HG03442 (cell line): ENCODE measurements around the gene CCDC7.
"Not testable (repeated sequence)": the region's sequence is repeated elsewhere in the genome, so short reads cannot be mapped to it uniquely, and the experiment has no call there.

Experiments used
- ATAC-seq: cut with Tn5 transposase; IDR thresholded peaks from one replicate; pipeline ENCODE4 v1.9.1; 2021; ENCODE audit warnings: mild to moderate bottlenecking, moderate library complexity; ENCODE audit not compliant: unreplicated experiment

Gene CCDC7

GRCh38 chr10:32687546-32687945, 241.6 kb downstream of the CCDC7 start:
- ATAC-seq, result no peak

DNA sequence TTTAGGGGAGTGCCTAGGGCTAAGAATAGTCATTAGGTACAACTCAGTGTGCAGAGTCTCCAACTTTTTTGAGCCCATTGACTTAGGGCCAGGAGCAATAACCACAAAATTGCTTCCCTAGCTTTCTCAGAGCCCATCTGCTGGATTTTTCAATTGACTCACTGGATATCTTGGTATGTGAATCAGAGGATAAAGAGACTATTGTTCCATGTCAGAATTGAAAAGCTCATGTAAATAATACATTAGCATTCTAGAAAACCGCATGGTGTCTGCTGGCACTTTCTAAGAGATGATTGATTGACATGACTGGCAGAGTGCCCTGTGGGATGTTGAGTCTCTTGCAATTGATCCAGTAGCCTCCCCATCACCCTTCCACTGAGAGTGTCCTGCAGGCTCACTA, 246.2 kb downstream of the CCDC7 start:
- ATAC-seq, result no peak

DNA sequence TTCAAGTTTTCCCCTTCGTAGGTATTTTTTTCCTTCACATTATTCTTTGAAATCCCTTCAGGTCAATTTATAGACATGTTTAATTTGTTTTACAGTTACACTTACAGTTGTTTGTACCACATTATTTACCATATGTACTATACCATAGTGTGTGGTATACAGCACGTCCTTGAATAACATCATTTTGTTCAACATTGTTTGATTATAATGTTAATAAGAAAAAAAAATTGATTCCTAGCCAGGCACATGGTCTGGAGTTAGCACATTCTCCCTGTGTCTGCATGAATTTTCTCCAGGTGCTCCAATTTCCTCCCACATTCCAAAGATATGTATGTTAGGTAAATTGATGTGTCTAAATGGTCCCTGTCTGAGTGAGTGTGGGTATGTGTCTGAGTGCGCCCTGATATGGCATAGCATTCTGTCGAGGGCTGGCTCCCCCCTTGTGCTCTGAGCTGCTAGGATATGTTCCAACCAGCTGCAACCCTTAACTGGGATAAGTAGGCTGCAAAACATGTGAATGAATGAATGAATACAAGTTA, 247.6 kb downstream of the CCDC7 start:
- no peak for ATAC-seq

- ATAC-seq, result not testable (repeated sequence)
Observed at GRCh38 chr10:32699683-32700082, 253.7 kb downstream of the CCDC7 start.

DNA sequence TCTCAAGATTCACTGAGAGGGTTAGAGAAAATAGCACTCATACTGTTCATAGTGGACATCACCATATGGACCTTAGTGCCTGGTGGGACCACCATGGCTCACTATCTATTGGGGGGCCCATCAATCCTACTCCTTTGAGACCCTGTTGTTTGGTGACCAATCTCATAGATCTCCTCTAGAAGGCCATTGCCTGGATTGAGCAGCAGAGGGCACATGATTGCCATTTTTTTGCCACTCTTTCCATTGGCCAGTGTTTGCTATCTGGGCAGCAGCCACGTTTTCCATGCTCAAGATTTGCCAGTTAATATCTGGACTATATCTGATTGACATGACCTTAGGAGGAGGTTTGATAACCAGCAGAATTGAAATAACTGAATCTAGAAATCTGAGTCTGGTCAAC, 267.6 kb downstream of the CCDC7 start:
- ATAC-seq, result no peak

DNA sequence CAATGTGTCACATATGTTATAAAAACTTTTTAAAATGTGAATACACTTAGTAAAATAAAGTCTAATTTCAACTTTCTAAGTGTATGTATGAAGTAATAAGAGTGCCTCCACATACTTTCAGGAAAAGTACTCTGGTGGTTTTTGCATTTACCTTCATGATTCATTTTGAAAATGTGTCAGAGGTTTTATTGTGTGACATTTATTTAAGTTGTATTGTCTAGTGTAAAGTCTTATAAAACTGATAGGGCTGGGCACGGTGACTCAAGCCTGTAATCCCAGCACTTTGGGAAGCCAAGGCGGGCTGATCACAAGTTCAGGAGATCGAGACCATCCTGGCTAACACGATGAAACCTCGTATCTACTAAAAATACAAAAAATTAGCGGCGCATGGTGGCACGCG, 285.6 kb downstream of the CCDC7 start:
- ATAC-seq, result no peak

DNA sequence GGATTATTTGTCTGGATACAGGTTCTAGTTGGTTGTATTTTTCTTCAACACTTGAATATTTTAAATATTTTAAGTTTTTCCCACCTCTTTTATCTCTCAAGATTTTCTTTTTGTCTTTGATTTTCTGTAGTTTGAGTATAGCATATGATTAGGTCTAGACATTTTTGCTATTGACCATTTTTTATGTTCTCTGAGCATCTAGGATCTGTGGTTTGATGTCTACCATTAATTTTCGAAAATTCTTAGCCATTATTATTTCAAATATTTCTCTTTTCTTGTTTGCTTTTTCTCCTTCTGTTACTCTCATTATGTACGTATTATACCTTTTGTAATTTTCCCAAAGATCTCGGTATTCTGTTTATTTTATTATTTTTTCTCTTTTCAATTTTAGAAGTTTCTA, 293.0 kb downstream of the CCDC7 start:
- no peak for ATAC-seq

- ATAC-seq, result no peak
Observed at GRCh38 chr10:32744321-32744720, 298.4 kb downstream of the CCDC7 start.

- no peak for ATAC-seq
Observed at GRCh38 chr10:32746869-32747268, 300.9 kb downstream of the CCDC7 start.

- no peak for ATAC-seq
Observed at GRCh38 chr10:32751582-32751981, 305.6 kb downstream of the CCDC7 start.

DNA sequence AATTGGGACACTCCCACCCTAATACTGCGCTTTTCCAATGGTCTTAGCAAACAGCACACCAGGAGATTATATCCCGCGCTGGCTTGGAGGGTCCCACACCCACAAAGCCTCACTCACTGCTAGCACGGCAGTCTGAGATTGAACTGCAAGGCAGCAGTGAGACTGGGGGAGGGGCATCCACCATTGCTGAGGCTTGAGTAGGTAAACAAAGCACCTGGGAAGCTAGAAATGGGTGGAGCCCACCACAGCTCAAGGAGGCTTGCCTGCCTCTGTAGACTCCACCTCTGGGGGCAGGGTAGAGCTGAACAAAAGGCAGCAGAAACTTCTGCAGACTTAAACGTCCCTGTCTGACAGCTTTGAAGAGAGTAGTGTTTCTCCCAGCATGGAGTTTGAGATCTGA, 309.0 kb downstream of the CCDC7 start:
- not testable (repeated sequence) for ATAC-seq

- ATAC-seq, result no peak
Observed at GRCh38 chr10:32771217-32771616, 325.3 kb downstream of the CCDC7 start.

DNA sequence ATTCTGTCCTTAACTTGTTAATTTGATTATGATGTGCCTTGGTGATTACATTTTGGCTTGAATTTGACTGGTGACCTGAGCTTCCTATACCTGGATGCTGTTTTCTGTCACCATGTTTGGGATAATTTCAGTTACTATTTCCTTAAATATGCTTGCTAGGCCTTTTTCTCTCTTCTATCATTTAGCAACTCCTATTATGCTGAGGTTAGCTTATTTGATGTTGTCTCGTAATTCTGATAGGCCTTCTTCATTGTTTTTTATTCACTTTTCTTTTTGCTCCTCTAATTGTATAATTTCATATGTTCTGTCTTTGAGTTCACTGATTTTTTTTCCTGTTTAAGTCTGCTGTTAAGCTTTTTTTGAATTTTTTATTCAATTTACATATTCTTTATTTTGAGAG, 327.2 kb downstream of the CCDC7 start:
- ATAC-seq, result no peak

GRCh38 chr10:32786968-32787367, 341.0 kb downstream of the CCDC7 start:
- no peak for ATAC-seq

- ATAC-seq, result no peak
Observed at GRCh38 chr10:32787690-32788284, 341.8 kb downstream of the CCDC7 start.

- ATAC-seq, result no peak
Observed at GRCh38 chr10:32788359-32788758, 342.4 kb downstream of the CCDC7 start.

DNA sequence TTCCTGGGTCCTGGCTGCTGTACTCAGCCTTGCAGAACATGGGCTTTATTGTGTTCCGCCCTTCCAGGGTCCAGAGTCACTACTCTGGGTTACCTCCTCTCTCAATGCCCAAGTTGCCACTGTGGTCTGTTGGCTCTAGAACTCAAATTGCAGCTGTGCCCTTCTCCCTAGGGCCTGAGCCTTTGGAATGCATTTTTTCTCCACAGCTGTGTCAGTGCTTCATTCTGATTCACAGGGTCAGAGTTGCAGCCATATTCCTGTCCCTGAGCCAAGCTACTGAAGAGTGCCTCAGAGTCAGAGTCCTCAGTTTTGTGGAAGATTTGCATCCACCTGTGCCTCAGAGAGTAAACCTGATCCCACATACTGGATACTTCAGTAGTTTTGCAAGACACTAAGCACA, 344.5 kb downstream of the CCDC7 start:
- no peak for ATAC-seq

- ATAC-seq, result no peak
Observed at GRCh38 chr10:32793033-32793432, 347.1 kb downstream of the CCDC7 start.

- no peak for ATAC-seq
Observed at GRCh38 chr10:32795598-32796183, 349.8 kb downstream of the CCDC7 start.

DNA sequence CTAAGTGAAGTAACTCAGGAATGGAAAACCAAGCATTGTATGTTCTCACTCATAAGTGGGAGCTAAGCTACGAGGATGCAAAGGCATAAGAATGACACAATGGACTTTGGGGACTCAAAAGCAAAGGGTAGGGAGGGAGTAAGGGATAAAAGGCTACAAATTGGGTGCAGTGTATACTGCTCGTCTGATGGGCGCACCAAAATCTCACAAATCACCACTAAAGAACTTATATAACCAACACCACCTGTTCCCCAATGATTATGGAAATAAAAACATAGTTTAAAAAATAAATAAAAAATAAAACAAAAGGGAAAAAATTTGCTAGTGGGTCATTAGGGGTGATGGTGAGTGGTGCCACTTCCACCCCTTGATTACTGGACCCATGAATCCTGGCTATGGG, 351.5 kb downstream of the CCDC7 start:
- not testable (repeated sequence) for ATAC-seq

DNA sequence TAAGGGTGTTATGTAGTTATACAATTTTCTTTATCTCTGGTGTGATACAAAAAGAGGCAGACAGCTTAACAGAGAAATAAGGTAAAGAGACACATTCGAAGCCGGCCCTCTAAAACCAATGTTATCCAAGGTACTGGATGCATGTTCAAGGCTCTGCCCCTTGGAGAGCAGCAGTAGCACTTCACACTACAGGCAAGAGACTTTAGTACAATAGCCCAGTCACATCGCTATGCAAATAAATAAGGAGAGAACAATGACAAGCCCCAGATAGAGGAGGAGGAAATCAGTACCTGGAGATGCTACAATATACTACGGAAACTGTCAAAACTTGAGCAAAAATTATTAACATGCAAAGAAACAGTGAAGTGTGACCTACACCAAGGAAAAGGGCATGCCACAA, 401.0 kb downstream of the CCDC7 start:
- no peak for ATAC-seq

GRCh38 chr10:32851301-32851700, 405.4 kb downstream of the CCDC7 start:
- ATAC-seq, result no peak

- no peak for ATAC-seq
Observed at GRCh38 chr10:32854435-32854834, 408.5 kb downstream of the CCDC7 start.
